T47D (cell line): Measurements from ENCODE around the gene COL4A3.
"Not testable (repeated sequence)": the region's sequence is repeated elsewhere in the genome, so short reads cannot be mapped to it uniquely, and the experiment has no call there.

Experiments
- DNase-seq, 2 experiments: peaks; one replicate each; pipeline versions ENCODE4 v3.0.0 to v3.0.0-alpha.2; 2011 to 2012; ENCODE audit warnings: low read depth in 1 of 2, low spot score in 1 of 2
- JUND ChIP-seq: IDR thresholded peaks from 2 replicates; pipeline ENCODE4 v1.6.1; 2012; ENCODE audit warnings: low read depth
- in situ Hi-C: cut with HindIII; loops from 2 replicates; pipeline ENCODE4 v1.10.0; 2016; ENCODE audit warnings: low sequenced_read_pairs, low pct_unique_long_range_greater_than_20kb

COL4A3 gene

DNA sequence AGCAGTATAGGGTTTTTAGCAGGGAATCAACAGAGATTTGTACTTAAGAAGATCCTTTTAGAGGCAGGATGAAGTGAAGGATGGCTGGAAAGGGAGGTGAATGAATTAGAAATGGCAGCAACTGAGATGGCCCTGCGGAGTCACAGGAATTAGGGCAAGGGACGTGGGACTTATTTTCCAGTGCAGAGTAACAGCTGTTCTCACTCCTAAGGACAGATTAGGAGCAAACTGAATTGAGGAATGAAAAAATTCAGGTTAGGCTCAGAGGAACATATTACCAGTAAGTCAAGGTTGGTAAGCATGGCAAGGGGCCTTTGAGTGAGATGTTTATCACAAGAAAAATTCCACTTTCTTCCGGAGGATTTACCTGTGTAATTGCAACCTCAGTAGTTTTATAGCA lies 34.4 kb downstream of the COL4A3 start:
- in situ Hi-C loops = no loop called here
- no peak for DNase-seq
- no peak for TF ChIP-seq JUND

- in situ Hi-C loops = no loop called here
- no peak for TF ChIP-seq JUND
- no peak for DNase-seq
Measured at GRCh38 chr2:227201771-227202170, 37.3 kb downstream of the COL4A3 start.

GRCh38 chr2:227204452-227204851 lies 40.0 kb downstream of the COL4A3 start:
- no peak for TF ChIP-seq JUND
- in situ Hi-C loops = no loop called here
- DNase-seq = no peak

GRCh38 chr2:227205701-227206100 lies 41.3 kb downstream of the COL4A3 start:
- no peak for DNase-seq
- no peak for TF ChIP-seq JUND
- in situ Hi-C loops = no loop called here

DNA sequence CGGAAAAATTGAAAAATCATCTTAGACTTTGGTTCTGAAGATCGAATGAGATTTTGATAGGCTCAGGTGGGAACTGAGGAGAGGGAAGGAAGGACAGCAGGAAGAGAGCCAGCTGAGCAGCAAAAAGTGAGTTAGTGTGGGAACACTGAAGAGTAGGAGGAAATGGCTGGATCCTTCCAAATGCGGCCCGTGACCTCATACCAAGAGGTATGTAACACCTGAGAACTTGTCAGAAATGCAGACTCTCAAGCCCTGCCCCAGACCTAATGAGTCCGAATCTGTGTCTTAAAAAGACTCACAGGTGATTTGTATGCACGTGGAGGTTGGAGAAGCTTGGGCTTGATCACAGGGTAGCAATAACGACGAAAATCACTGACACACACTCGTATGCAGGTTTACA lies 42.0 kb downstream of the COL4A3 start:
- in situ Hi-C loops = no loop called here
- no peak for DNase-seq
- TF ChIP-seq JUND = no peak

- no peak for TF ChIP-seq JUND
- DNase-seq = no peak
- in situ Hi-C loops = no loop called here
Measured at GRCh38 chr2:227207573-227207972, 43.1 kb downstream of the COL4A3 start.

DNA sequence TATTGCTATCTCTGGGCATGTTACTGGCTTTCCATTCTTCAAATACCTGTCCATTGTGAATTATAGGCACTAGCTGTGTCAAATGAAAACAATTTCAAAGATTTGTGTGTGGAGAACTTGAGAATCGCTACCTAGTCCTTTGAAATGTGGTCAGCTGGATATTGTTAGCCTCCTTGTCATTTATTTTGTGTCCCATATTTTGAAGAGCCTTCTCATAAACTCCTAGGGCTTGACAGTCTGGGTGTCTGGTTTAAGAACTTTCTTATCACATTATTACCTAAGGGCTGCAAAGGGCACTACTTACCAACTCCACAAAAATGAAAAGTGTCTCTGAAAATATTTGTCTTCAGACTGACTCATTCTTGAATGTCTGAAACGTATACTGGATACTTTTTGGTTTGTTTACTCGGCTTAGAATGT lies 50.2 kb downstream of the COL4A3 start:
- in situ Hi-C loops = no loop called here
- DNase-seq = no peak
- TF ChIP-seq JUND = no peak

DNA sequence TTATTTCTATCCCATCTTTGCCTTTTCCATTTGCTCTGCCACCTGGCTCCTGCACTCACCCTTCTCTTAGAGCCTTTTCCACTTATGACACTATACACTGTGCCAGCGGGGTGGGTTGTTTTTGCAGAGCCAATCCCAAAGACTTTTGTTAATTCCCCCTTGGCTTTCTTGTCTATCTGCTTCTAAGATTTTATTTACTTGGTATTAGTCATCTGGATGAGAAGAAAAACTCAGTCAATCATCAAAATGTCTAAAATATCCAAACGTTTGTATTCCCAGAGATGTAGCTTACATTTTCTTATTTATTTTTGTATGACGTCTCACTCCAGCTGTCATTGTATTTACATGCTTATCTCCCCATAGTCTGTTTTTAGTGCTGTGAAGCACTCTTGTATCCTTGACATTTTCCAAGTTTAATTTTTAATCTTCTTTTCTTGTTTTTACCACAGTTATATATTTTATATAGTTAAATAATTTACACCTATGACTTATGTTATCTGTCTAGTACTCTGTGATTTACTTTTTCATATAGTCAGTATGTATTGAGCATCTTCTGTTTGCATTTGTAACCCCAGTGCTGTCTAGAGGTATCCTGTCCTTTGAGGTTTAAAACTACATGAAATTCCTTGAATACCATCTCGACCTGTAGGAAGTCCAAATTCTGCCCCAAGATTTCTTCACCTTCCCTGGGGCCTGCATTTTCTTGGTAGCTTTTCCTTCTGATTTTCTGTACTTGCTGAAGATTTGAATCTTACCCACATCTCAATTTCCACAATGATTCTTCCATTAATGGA lies 55.1 kb downstream of the COL4A3 start:
- in situ Hi-C loops = no loop called here
- no peak for TF ChIP-seq JUND
- no peak for DNase-seq

DNA sequence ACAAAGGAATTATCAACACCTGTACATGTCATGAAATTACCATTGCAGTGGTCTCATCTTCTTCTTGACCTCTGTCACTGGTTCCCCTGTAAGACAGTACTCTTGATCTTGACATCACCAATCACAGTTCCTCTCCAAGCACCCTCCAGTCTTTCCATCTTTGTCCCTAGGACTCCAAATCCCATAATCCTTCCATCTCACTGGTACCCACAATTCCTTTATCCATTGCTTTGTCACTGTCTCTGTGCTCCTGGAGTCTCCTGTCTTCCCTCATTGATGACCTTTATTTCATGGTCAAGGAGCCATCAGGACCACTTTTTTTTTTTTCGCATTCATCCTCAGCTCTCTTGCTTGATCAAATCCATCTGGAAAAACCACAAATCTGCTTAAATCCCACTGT lies 56.7 kb downstream of the COL4A3 start:
- no peak for DNase-seq
- in situ Hi-C loops = no loop called here

GRCh38 chr2:227222292-227222691 lies 57.9 kb downstream of the COL4A3 start:
- TF ChIP-seq JUND = no peak
- in situ Hi-C loops = no loop called here

More for the DNA sequence above, 56.7 kb downstream of the COL4A3 start:
- TF ChIP-seq JUND = no peak

GRCh38 chr2:227225641-227226040 lies 61.2 kb downstream of the COL4A3 start:
- in situ Hi-C loops = not testable (repeated sequence)

More at GRCh38 chr2:227222292-227222691, 57.9 kb downstream of the COL4A3 start:
- no peak for DNase-seq

DNA sequence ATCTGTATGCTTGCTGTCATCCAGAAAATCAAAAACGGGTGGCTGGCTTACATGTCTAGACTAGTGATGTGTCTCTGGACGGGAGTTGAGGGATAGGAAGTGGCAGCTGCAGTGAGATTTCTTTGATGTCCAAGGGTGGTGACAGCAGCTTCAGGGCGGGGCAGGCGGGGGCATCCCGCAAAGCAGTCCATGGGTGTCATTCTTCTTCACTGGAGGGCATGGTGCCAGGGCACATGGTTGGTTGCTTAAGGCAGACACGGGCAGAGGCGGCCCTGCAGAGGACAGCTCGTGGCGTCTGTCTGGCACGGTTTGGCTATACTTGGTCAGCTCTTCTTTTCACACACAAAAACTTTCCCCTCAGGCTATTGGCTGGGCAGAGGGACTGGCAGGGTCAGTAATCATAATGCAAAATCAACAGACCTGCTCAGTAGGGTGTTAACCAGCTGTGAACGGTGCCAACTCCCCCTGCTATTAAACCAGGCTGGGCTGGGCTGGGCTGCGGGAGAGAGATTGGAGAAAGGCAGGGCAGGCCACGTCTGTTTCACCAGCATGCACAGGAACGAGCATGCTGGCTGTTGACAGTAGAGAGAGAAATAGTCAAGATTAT lies 63.7 kb downstream of the COL4A3 start:
- in situ Hi-C loops = no loop called here
- peak in 1 of 2 experiments; percentile 42 for DNase-seq
- TF ChIP-seq JUND = no peak

More at GRCh38 chr2:227225641-227226040, 61.2 kb downstream of the COL4A3 start:
- not testable (repeated sequence) for DNase-seq

DNA sequence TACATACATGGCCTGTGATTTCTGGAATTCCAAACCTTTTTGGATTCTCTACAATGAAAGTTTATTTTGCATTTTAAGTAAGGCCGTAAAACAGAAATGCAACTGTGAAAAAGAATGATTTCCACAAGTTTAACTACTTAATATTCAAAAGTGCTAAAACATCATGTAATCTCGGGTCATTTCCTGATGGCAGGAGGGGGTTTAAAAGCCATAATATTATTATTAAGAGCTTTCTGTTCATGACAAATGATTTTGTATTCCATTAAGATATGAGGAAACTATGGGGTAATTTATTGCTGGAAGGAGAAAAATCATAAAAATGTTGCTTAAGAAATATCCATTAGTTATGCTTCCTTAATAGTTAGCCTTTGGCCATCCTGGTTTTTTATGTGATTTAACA lies 65.7 kb downstream of the COL4A3 start:
- in situ Hi-C loops = no loop called here
- DNase-seq = no peak
- no peak for TF ChIP-seq JUND

GRCh38 chr2:227234429-227234828 lies 70.0 kb downstream of the COL4A3 start:
- no peak for TF ChIP-seq JUND
- DNase-seq = no peak
- in situ Hi-C loops = no loop called here
